ENCODE measurements around the gene GGTA1.

GRCh38 chr9:121489344-121489743 lies 10.3 kb downstream of the GGTA1 start:
- TF ChIP-seq CTCF (IDR thresholded peaks at IDR 0.05; ENCODE audit: poor library complexity, severe bottlenecking) (no peak), EP300 (conservative IDR thresholded peaks at IDR 0.05; ENCODE audit: poor library complexity, severe bottlenecking) (no peak), TAF1 (IDR thresholded peaks at IDR 0.05; ENCODE audit: low read depth) (no peak), POLR2AphosphoS5 (IDR thresholded peaks at IDR 0.05) (no peak), EZH2 (IDR thresholded peaks at IDR 0.05; ENCODE audit: borderline replicate concordance, insufficient read depth, low read length, poor library complexity, severe bottlenecking) (no peak), RAD21 (conservative IDR thresholded peaks at IDR 0.05) (no peak), MXI1 (conservative IDR thresholded peaks at IDR 0.05; ENCODE audit: poor library complexity, severe bottlenecking) (no peak), REST (IDR thresholded peaks at IDR 0.05; ENCODE audit: borderline replicate concordance) (no peak)

Data from neural cell (in vitro differentiated cells).